H1 (cell line): ENCODE results near the gene IGF2BP3. TPM values are rescaled to one million over a fixed set of nuclear protein-coding genes. Genes with fewer than 3 reads are reported as not detected.

ENCODE experiments used
- CBX8 ChIP-seq: fragments of 300-800, 300-1000 bp; sonication (generic); IDR thresholded peaks from 2 replicates; pipeline ENCODE4 v1.7.1; 2016; ENCODE audit warnings: low read depth, low read length, borderline replicate concordance
- HDAC6 ChIP-seq: IDR thresholded peaks from one replicate; pipeline ENCODE4 v1.7.1; 2012; ENCODE audit warnings: low read depth, mild to moderate bottlenecking, inconsistent platforms, low read length, moderate library complexity
- RAD21 ChIP-seq, 2 experiments: IDR thresholded peaks in 1 of 2; conservative IDR thresholded peaks in 1 of 2; 2 replicates each; pipeline ENCODE4 v1.6.1; 2011; ENCODE audit warnings: low read depth in 2 of 2, low read length in 2 of 2, improper control_type of control experiment in 1 of 2, inconsistent platforms in 1 of 2, mild to moderate bottlenecking in 1 of 2, moderate library complexity in 1 of 2
- SIN3A ChIP-seq, 2 experiments: IDR thresholded peaks in 1 of 2; conservative IDR thresholded peaks in 1 of 2; 2 replicates each; pipeline ENCODE4 v1.6.1; 2011 to 2012; ENCODE audit warnings: low read length in 2 of 2, improper control_type of control experiment in 1 of 2, low read depth in 1 of 2, mild to moderate bottlenecking in 1 of 2
- SP2 ChIP-seq: IDR thresholded peaks from 2 replicates; pipeline ENCODE4 v1.6.1; 2012; ENCODE audit warnings: mild to moderate bottlenecking, low read length, inconsistent platforms
- YY1 ChIP-seq: IDR thresholded peaks from 2 replicates; pipeline ENCODE4 v1.6.1; 2011; ENCODE audit warnings: low read depth, mild to moderate bottlenecking, low read length
- polyA plus RNA-seq, 7 experiments: library from polyadenylated mRNA; depleted of rRNA in 3 of 7; stranded (reverse) in 5 of 7; unstranded in 2 of 7; fragments of >200 nt in 5 of 7; fragments of 200-250 nt in 2 of 7; gene quantifications; 1 replicate in 5 of 7; 2 replicates in 1 of 7; 4 replicates in 1 of 7; pipeline versions ENCODE4 v1.2.1 to v1.2.3, GENCODE V29; 2011 to 2013; ENCODE audit warnings: missing spikeins in 2 of 7, mixed read lengths in 2 of 7
- total RNA-seq: library from RNA; stranded (reverse); fragmentation: NEBNext Ultra II Directional; extraction: Animal tissue kit (Norgen Biotek cat#: 25700); gene quantifications from 2 replicates; pipeline ENCODE4 v1.2.1, GENCODE V29; 2021

The IGF2BP3 gene
- total and polyA plus RNA-seq, 2 of the 8 experiments (the other 6 are each of a cell fraction or from before 2014, with no cell fraction given), result 66.3 to 193 TPM

GRCh38 chr7:23336086-23336485 is 134.2 kb downstream of the IGF2BP3 start (continued):
- no peak for TF ChIP-seq YY1
- TF ChIP-seq SP2, result no peak
- no peak for TF ChIP-seq CBX8
- no peak for TF ChIP-seq RAD21 (IDR thresholded peaks at IDR 0.05 in 1 of 2, conservative IDR thresholded peaks at IDR 0.05 in 1 of 2; ENCODE audit: low read depth in 2 of 2, low read length in 2 of 2)
- no peak for TF ChIP-seq HDAC6
- TF ChIP-seq SIN3A (conservative IDR thresholded peaks at IDR 0.05 in 1 of 2, IDR thresholded peaks at IDR 0.05 in 1 of 2; ENCODE audit: low read depth in 1 of 2, low read length in 2 of 2), result no peak
- TF ChIP-seq, all 59 proteins: peak for 0
